ENCODE results near the gene IRF7.
"Not testable (repeated sequence)": the region's sequence is repeated elsewhere in the genome, so short reads cannot be mapped to it uniquely, and the experiment has no call there.

IRF7 gene

GRCh38 chr11:615504-616319, at the start of gene IRF7:
IRF7 (minus strand) TSS chr11:615950; CDS start chr11:615364, 586 bp downstream.
- DNase-seq: peak; percentile 91

DNA sequence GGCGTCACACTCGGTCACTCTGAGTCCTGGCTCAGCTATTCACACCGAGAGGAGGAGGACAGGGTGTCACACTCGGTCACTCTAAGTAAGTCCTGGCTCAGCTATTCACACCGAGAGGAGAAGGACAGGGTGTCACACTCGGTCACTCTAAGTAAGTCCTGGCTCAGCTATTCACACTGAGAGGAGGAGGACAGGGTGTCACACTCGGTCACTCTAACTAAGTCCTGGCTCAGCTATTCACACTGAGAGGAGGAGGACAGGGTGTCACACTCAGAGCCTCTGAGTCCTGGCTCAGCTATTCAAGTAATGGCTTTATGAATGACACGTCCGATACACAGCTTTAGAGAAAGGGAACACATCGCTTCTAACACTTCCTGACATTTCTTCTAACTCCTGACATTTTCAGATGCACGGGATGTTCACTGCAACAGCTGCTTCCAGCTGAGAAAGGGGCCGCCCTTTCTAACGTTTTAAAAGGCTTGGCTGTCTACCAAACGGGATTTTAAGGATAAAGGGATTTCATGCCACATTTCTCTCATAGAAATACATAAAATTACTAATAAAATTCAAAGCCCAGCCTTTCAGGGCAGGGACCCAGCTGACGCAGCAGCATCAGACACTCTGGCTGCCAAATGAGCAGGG, 49.4 kb upstream of the IRF7 start:
- DNase-seq: no peak

DNA sequence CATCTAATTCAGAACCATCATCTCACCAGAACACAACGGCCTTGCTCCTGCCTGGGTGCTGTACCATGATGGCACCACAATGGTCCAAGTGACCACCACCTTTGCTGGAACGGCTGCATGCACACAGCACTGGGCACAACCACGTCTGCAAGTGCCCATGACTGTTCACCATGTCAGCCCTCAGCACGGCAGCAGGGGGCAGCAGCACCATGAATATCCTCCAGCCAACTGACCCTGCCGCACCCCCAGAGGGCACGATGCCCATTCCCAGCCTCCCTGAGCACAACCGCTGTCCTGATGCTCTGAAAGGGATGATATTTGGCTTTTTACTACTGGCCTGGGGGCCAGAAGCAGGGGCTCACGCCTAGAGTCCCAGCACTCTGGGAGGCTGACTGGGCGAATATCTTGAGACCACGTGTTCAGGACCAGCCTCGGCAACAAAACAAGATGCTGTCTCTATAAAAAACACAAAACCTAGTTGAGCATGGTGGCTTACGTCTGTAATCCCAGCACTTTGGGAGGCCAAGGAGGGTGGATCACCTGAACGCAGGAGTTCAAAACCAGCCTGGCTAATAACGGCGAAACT, 47.0 kb upstream of the IRF7 start:
- DNase-seq: peak; percentile 63

GRCh38 chr11:660681-661444, 45.1 kb upstream of the IRF7 start:
- DNase-seq: no peak

DNA sequence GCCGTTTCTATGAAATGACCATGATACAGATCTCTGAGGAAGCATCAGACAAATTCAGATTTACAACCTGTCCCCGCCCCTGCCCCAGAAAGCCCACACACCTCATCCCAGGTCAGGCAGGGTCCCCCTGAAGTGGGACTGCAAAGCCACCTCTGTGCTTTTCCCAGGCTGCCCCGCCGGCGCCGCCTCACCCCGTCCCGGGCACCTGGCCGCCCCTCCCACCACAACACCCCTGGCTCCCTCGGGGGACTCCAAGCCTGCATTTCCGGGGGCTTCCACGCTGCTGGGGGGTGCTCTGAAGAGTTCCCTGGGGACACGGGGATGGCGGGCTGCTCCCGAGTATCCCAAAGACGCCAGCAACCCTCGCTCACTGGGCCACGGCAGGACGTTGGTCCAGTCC, 44.5 kb upstream of the IRF7 start:
- no peak for DNase-seq

- DNase-seq: no peak
Measured at GRCh38 chr11:659532-660085, 43.9 kb upstream of the IRF7 start.

DNA sequence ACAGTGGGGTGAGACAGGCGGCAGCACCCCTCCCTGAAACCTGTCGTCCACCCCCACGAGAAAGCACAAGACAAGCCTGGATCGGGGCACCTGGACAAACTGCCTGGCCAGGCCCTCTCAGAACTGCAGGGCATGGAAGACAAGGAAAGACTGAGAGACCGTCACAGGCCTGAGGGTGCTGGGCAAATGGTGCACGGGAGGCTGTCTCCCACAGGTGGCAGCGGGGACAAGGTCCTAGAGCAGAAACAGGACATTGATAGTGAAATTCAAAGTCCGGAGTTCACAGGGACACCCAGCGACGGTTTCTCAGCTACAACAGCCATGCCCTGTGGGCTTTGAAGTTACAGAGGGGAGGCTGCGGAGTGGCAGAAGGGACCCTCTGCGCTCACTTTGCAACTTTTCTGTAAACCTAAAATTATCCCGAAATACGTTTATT, 42.0 kb upstream of the IRF7 start:
- no peak for DNase-seq

GRCh38 chr11:656866-657265, 41.1 kb upstream of the IRF7 start:
- no peak for DNase-seq

DNA sequence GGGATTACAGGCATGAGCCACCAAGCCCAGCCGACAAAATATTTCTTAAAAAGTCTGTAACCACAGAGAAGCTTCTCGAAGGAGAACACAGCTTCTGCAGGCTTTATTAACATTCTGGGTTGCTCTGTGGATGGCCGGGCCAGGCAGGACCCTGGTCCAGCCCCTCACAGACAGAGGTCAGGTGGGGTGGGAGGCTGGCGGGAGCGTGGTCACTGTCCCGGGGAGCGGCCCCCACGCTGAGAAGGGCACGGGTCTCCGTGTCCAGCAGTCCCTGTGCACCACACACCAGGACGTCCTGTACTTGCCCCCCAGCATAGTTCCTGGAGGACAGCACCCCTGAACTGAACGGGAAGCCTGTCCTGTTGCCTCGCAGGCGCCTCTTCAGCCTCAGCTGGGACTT, 40.7 kb upstream of the IRF7 start:
- no peak for DNase-seq

DNA sequence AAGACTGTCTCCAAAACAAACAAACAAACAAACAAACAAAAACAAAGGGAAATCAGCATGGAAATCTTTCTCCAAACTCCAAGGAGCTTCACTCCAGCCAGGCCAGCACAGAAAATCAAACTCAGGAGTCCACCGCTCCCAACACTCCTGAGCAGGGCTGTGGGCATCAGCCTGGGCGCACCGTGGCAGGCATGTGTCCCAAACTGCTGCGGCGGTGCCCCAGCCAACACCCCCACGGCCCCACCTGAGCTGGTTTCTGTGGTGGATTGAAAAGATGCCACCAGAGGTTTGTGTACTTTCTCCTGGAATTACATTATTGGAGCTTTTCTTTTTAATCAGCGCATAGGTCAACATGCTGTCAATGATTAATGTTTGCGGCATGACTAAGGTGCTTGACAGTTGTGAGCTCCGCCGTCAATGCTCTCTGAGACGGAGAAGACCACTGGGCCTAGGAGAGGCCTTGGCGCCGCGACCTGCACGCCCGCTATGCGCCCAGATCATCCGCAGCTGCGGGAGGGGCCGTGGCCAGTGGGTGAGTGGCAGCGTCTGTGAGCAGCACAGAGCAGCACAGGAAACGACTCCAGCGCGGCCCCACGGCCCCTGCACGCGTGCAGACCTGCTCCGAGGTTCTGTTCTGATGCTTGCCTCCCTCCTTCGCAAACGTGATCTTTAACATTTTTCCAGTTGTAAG, 39.4 kb upstream of the IRF7 start:
- DNase-seq: no peak

- DNase-seq: not testable (repeated sequence)
Measured at GRCh38 chr11:654444-654843, 38.7 kb upstream of the IRF7 start.

DNA sequence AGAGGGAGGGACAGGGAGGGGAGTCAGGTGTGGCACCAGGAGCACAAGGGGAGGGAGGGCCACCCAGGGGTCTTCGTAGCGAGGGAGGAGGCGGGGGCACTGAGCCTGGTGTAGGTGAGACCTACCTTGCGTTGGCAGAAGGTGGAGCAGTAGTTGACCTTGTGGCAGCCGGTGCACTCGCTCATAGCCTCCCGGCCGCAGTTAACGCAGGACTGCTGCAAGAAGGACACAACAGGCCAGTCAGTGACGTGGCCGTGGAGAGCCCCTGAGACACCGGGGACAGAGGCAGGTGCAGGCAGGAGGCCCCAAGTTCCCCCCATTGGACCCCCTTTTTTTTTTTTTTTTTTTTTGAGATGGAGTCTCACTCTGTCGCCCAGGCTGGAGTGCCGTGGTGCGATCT, 38.1 kb upstream of the IRF7 start:
- DNase-seq: no peak

DNA sequence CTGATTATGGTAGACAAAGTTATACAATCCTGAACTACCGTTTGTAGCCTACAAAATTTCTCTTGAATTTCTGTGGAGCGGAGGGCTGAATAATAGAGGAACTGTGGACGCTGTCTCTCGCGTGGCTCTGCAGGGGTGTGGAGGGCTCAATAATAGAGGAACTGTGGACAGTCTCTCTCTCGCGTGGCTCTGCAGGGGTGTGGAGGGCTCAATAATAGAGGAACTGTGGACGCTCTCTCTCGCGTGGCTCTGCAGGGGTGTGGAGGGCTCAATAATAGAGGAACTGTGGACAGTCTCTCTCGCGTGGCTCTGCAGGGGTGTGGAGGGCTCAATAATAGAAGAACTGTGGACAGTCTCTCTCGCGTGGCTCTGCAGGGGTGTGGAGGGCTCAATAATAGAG, 37.4 kb upstream of the IRF7 start:
- DNase-seq: not testable (repeated sequence)

DNA sequence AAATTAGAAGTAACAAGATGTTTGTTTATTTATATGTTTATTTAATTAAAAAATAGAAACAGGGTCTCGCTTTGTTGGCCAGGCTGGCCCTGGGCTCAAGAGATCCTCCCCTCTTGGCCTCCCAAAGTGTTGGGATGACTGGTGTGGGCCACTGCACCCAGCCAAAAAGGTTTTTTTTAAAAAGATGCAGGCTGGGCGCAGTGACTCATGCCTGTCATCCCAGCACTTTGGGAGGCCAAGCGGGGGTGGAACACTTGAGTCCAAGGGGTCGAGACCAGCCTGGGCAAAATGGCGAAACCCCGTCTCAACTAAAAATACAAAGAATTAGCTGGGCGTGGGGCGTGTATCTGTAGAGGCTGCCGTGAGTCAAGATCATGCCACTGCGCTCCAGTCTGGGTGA, 34.7 kb upstream of the IRF7 start:
- no peak for DNase-seq

DNA sequence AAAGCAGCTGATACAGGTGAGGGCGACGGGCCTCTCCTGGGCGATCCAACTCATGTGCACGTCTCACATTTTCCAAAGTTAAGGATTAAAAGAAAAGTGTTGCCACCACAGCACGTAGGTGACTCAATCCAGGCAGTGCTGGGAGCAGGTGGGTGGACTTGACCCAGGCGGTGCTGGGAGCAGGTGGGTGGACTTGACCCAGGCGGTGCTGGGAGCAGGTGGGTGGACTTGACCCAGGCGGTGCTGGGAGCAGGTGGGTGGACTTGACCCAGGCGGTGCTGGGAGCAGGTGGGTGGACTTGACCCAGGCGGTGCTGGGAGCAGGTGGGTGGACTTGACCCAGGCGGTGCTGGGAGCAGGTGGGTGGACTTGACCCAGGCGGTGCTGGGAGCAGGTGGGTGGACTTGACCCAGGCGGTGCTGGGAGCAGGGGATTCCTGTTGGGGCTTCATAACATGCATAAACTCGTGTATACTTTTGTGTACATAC, 32.0 kb upstream of the IRF7 start:
- DNase-seq: not testable (repeated sequence)

DNA sequence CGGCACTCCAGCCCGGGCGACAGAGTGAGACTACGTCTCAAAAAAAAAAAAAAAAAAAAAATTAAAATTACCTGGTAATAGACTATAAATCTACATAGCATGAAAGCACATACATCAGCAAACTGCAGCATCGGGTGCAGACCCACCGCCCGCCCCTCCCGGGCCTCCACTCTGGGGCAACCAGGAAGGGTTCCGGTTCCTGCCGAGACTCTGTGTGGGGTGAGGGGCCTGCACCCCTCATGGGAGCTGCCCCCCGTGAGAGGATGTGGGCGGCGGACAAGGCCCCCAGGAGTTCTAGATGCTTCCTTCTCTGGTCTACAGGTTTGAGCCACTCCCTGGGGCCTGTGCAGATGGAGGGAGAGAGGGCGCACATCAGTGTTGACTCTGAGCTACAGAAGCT, 30.5 kb upstream of the IRF7 start:
- DNase-seq: no peak

DNA sequence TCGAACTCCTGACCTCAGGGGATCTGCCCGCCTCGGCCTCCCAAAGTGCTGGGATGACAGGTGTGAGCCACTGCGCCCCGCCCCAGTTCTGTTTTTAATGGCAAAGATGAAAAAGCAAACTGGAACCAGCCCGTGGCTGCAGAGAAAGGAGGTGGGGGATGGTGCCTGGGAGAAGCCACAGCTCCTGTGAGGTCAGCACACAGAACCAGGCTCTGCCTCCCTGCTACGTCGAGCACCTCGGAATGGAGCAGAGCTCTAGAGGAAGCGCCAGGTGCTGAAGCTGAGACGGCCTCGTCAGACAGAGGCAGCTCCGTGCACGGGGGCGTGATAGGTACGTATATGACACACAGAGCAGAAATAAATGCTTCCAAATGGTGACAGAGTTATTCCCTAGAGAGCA, 29.8 kb upstream of the IRF7 start:
- no peak for DNase-seq

DNA sequence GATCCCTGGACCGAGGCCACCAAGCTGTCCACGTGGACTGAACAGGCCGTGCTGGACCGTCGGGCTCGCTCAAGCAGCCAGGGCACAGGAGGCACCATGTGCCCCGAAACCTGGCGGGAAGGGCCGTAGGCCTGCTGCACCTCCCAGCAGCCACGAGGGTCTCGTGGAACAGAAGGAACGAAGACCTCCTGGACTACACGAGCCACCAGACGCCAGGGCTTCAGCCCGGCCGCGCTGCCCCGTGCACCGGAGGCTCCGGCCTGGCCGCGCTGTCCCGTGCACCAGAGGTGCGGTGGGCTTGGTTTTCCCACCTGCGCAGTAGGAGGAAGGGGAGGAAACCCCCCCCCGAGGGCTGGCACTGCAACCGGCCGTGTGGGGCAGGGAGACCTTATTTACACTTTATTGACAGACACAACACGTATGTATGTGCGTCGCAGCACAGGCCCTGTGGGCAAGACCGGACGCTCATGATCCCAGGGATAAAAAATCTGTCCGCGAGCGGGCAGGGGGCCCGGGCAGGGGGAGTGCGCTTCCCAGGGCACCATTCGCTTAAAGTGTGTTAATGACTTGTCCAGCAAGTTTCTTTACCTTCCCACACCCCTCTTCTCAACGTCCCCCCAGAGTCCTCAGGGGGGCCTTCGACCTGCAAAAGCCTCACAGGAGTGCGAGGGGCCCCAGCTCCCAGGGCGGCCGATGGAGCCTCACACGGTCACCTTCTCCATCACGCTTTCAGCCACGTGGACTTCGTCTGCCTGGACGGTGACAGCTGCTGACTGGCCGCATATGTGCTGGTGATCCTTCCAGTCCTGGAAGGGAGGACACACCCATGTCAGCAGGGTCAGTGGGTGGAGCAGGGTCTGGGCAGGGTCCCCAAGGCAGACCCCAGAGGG, 28.3 kb upstream of the IRF7 start:
- no peak for DNase-seq

- DNase-seq: no peak
Measured at GRCh38 chr11:643366-643765, 27.6 kb upstream of the IRF7 start.

DNA sequence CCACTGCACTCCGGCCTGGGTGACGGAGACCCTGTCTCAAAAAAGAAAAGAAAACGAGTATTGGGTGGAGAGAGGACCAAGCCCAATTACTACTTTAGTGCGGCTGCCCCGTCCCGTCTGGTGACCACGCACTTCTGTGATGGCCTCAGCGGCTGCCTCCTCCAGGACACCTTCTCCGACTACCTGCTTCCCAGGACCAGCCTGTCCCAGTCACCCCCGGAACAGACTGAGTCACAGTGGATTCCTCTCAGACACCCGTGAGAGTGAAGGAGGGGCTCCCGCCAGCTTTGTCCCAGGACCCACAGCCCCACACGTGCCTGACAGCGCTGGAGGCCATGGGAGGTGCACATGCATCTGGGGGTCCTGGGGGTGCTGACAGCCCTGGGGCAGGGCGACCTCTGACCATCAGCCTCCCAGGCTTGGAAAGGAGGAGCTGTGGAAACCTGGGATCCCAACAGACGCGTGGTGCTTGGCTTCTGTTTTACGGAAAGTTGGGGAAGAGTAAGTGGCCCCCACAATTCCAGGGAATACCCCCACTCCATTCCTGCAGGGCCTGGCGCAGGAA, 26.1 kb upstream of the IRF7 start:
- DNase-seq: no peak
